LNCAP (cell line): ENCODE results near the gene TBC1D8.

Source experiments
- CTCF ChIP-seq: fragments of 450-650 bp; IDR thresholded peaks from 2 replicates; pipeline ENCODE4 v1.5.1; 2017; ENCODE audit warnings: mild to moderate bottlenecking

TBC1D8 gene

GRCh38 chr2:100963026-100963375 is 188.2 kb downstream of the TBC1D8 start:
- no peak for TF ChIP-seq CTCF

GRCh38 chr2:100962366-100963025 is 188.7 kb downstream of the TBC1D8 start:
- TF ChIP-seq CTCF = no peak

- no peak for TF ChIP-seq CTCF
Observed at GRCh38 chr2:100960688-100961087, 190.5 kb downstream of the TBC1D8 start.

- TF ChIP-seq CTCF = no peak
Observed at GRCh38 chr2:100959225-100959880, 191.8 kb downstream of the TBC1D8 start.

- TF ChIP-seq CTCF = no peak
Observed at GRCh38 chr2:100957996-100958653, 193.1 kb downstream of the TBC1D8 start.
